Measurements from ENCODE around the gene HTT.

Gene HTT

GRCh38 chr4:3205995-3206394 is 131.5 kb downstream of the HTT start:
- no peak for DNase-seq

DNA sequence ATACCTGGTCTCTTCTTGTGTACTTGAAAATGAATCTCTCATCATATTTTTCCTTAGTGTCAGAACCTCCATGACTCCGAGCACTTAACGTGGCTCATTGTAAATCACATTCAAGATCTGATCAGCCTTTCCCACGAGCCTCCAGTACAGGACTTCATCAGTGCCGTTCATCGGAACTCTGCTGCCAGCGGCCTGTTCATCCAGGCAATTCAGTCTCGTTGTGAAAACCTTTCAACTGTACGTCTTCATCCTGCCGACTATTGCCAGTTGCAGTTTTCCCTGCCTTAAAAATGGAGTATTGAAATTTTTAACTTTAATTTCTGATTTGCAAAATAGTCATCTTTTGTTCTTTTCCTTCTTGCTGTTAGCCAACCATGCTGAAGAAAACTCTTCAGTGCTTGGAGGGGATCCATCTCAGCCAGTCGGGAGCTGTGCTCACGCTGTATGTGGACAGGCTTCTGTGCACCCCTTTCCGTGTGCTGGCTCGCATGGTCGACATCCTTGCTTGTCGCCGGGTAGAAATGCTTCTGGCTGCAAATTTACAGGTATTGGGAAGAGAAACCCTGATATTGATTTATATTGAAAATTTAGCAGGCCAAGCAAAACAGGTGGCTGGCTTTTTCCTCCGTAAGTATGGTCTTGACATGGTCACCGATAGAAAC is 132.1 kb downstream of the HTT start:
- DNase-seq = no peak

GRCh38 chr4:3207531-3208037 is 133.1 kb downstream of the HTT start:
- no peak for DNase-seq

GRCh38 chr4:3208826-3209225 is 134.3 kb downstream of the HTT start:
- no peak for DNase-seq

- DNase-seq = no peak
Observed at GRCh38 chr4:3209551-3210325, 135.3 kb downstream of the HTT start.

DNA sequence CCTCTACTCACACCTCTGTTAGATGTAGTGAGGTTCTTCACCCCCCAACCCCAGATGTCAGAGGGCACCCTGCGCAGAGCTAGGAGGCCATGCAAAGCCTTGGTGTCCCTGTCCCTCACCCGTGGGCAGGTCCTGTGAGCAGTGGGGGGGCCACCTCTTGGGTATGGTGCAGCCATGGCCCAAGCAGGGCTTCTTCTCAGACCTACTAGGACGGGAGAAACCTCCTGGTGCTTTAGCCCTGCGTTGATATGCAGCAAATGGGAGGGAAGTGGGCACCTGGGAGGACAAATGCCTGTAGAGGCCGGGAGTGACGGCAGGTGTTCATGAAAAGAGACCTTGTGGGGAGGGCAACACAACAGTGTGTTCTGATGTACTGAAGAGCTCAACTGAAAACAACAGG is 136.0 kb downstream of the HTT start:
- no peak for DNase-seq

- no peak for DNase-seq
Observed at GRCh38 chr4:3211866-3212265, 137.4 kb downstream of the HTT start.

DNA sequence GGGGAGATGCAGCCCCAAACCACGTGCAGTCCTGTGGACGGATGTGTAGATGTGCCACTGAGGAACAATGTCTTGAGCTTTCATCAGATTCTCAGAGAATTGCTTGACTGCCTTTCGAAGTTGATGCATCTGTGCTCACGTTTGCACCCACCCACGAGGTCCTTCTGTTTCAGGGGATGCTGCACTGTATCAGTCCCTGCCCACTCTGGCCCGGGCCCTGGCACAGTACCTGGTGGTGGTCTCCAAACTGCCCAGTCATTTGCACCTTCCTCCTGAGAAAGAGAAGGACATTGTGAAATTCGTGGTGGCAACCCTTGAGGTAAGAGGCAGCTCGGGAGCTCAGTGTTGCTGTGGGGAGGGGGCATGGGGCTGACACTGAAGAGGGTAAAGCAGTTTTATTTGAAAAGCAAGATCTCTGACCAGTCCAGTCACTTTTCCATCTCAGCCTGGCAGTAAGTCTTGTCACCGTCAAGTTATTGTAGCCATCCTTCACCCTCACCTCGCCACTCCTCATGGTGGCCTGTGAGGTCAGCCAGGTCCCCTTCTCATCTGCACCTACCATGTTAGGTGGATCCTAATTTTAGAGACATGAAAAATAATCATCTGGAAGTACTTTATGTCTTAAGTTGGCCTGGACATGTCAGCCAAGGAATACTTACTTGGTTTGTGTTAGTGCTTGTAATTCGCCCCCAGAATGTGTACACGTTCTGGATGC is 138.1 kb downstream of the HTT start:
- no peak for DNase-seq

DNA sequence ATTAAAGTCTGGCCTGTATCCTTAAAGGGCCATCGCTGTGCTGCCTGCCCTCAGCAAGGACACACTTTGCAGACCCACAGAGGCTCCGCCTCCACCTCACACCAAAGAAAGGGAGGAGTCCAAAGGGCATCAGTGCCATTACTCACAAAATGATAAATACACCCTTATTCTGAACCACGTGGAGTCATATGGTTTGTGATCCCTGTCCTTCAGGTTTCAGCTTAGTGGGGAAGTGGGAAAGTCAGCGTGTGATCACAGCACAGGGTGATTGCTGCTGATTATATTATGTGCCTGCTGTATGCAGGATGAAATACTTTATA is 138.6 kb downstream of the HTT start:
- DNase-seq = no peak

DNA sequence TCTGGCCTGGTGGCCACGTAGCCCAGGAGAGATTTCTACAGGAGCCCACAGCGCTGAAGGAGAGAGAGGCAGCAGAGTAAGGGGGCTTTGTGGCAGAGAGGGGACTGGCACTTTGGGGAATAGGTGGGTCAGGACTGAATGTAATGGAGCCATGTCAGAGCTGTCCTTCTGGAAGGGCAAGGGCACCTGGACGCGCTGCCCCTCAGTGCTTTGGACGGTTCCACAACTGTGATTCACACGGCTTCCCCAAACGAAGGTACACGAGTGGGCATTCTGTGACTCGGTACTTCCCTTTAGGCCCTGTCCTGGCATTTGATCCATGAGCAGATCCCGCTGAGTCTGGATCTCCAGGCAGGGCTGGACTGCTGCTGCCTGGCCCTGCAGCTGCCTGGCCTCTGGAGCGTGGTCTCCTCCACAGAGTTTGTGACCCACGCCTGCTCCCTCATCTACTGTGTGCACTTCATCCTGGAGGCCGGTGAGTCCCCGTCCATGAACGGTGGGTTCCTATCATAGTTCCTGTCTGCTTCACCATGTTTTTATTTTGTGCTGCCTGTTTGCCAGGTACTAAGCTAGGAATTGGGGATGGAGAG is 139.3 kb downstream of the HTT start:
- DNase-seq = no peak

DNA sequence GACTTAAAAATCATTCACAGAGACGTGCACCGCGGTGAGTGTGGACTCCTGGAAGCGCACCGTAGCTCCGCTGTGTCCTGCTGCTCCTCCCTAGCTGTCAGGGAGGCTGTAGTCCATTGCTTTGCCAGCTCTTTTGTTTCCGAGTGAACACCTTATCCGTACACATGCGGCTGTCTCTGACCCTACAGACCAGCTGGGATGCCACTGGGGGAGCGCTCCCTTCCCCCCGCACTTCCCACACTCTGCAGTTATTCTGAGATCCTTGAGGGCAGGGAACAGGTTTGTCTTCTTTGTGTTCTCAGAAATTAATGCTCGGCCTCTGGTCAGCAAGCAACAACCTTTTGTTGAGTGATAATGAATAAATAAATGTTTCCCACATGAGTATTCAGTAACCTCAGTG is 140.8 kb downstream of the HTT start:
- DNase-seq = no peak

DNA sequence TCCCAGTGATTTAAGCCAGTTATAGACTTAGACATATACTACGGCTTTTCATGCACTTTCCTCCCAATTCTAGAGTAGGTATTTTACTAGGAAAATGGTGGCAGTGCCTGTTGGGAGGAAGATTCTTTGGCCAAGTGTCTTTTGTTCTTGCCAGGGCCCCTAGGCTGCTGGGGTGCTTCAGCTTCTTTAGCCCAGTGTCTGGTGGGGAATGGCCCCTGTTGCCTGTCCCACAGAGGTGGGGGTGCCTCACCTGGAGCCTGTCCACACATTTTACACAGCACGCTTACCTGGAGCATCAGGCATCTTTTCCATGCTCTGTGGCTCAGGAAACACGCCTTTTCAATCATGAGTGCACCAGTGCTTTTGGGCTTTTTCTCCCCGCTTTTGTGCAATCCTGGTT is 141.3 kb downstream of the HTT start:
- no peak for DNase-seq

- no peak for DNase-seq
Observed at GRCh38 chr4:3217266-3217665, 142.8 kb downstream of the HTT start.

DNA sequence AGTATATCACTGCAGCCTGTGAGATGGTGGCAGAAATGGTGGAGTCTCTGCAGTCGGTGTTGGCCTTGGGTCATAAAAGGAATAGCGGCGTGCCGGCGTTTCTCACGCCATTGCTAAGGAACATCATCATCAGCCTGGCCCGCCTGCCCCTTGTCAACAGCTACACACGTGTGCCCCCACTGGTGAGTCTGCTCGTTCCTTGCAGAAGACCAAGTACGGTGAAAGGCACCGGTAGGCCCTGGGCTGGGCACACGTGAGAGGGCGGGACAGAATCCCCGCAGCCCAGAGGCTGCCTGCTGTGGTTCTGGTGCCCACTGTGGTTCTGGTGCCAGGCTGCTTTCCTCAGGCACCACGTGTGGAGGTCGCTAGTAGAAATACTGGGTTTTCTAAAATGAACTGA is 143.3 kb downstream of the HTT start:
- DNase-seq = no peak

GRCh38 chr4:3218824-3219760 is 144.6 kb downstream of the HTT start:
- no peak for DNase-seq

DNA sequence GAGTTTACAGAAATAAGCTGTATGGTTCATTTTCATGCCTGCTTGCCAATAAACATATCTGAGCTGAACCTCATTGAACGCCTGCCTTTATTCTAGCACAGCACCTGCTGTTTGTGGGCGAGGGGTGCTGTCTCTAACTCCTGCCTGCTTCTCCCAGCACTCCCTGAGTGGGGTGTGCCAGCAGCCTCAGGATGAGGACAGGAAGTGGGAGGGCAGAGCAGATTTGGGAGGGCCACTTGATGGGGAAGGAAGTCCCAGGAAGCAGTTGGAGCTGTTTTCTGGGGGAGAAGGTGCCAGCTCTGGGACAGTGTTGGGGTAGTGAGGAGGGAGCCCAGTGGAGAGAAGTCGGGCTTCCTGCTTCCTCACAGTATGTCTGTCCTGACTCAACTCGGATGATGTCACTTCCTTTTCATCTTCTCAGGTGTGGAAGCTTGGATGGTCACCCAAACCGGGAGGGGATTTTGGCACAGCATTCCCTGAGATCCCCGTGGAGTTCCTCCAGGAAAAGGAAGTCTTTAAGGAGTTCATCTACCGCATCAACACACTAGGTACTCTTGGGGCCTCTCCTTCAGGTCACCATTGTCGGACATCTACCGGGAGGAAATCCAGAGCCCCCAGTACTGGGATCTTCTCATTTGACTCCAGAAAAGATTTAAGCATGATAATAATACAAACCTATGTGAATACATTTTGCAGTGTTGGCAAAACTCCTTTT is 145.4 kb downstream of the HTT start:
- DNase-seq = no peak

DNA sequence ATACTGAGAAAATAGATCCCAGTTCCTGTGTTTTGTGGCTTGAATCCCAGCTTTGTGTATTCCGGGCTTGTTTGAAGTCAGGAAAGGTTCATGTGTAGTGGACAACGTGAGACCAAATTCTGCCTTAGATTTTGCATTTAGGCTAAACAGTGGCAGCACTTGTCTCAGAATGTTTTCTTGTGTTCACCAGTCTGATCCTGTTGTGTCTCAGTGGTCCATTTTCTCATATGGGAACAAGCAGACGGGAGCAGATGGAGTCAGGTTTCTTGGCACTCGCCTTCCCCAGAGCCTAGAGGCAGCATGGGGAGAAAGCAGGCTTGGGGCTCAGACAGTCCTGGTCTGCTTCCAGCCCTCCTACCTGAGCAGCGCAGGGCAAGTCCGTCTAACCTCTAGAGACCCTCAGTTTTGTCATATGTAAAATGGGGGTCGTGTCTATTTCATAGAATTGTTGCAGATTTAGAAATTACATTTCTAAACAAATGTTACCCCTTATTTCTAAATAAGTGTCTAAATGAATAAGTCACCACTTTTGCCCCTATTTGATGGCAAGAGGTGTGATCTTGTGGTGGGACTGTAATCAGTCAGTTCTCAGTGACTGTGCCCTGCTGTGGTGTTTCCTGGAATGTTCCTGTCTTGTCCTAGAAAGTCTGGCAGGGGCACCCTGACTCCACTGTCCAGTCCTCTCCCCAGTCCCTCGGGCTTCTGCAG is 146.1 kb downstream of the HTT start:
- DNase-seq = no peak

DNA sequence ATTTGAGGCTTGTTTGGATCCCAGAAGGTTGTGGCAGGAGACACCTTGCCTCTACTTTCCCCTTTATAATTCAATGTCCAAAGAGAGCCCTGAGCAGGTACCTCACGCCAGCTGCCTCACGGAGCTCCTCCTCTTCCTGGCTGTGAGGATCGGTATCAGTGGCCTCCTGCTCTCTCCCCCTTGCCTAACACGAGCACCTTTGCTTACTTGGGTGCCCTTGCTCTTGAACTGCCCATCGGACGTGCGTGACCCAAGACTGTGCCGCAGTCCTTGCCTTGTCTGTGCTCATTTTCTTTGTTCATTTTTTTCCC is 146.7 kb downstream of the HTT start:
- no peak for DNase-seq

DNA sequence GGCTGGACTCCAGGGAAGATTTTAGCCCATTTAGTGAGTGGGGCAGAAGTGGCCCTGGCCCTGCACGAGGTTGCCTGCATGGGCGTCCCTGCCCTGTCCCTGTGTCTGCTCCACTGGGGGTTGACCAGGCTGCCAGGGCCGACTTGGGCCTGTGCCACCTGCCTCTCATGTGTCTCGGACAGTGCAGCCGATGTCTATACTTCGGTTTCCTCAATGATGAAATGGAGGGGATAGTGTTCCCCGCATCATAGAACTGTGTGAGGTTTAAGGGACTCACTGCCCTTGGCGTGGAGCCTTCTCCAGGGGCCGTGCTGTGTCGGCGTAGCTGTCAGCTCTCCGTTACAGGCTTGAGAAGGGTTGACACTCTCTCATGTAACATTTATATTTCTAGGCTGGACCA is 147.5 kb downstream of the HTT start:
- DNase-seq = no peak

DNA sequence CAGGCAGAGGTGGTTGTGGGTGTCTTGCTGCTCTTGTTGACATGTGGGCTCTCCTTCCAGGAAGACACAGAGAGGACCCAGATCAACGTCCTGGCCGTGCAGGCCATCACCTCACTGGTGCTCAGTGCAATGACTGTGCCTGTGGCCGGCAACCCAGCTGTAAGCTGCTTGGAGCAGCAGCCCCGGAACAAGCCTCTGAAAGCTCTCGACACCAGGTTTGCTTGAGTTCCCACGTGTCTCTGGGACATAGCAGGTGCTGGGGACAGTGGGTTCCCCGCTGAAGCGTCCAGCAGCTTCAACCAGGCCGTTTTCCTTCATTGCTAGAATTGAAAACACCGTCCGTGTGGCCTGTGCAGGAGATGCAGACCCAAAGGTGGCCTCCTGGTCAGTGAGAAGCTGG is 148.9 kb downstream of the HTT start:
- no peak for DNase-seq
